Calu3 (cell line): ENCODE data around the gene SLC27A2. TPM values are rescaled to one million over a fixed set of nuclear protein-coding genes. Genes with fewer than 3 reads are reported as not detected.

ENCODE experiments used
- BruUV-seq: library from RNA; stranded (reverse); fragments of 400-500 nt; replicated peaks from 2 replicates; lab custom pipeline; 2021; lab: Mats Ljungman, UMichigan
- CTCF ChIA-PET: fragments of 300-600 bp; sonication (Branson Sonifier 250); formaldehyde crosslinking; loops from one replicate; lab custom pipeline; 2022; ENCODE audit warnings: antibody characterized with exemption; lab: Charles Lee
- DNase-seq: peaks from one replicate; pipeline ENCODE4 v3.0.0; 2022
- H3K27ac Mint-ChIP-seq: one replicate; pipeline ENCODE4 v1.8.0; 2022; ENCODE audit warnings: mixed read lengths; ENCODE audit not compliant: unreplicated experiment
- H3K27me3 Mint-ChIP-seq: one replicate; pipeline ENCODE4 v1.8.0; 2022; ENCODE audit warnings: mixed read lengths; ENCODE audit not compliant: unreplicated experiment
- H3K36me3 Mint-ChIP-seq: one replicate; pipeline ENCODE4 v1.8.0; 2022; ENCODE audit warnings: mild to moderate bottlenecking, moderate library complexity, mixed read lengths; ENCODE audit not compliant: insufficient read depth, unreplicated experiment
- H3K4me1 Mint-ChIP-seq: one replicate; pipeline ENCODE4 v1.8.0; 2022; ENCODE audit warnings: mild to moderate bottlenecking, low read depth, mixed read lengths; ENCODE audit not compliant: unreplicated experiment
- H3K4me3 Mint-ChIP-seq: one replicate; pipeline ENCODE4 v1.8.0; 2022; ENCODE audit warnings: mild to moderate bottlenecking, low read depth, moderate library complexity, mixed read lengths; ENCODE audit not compliant: unreplicated experiment
- H3K9me3 Mint-ChIP-seq: one replicate; pipeline ENCODE4 v1.8.0; 2022; ENCODE audit warnings: low read depth, mixed read lengths; ENCODE audit not compliant: unreplicated experiment
- intact Hi-C: fragments of 100-400 bp; cut with micrococcal nuclease; formaldehyde crosslinking; loops from one replicate; pipeline ENCODE4 v1.10.0; 2022; ENCODE audit not compliant: unreplicated experiment
- total RNA-seq: library from RNA; stranded (reverse); gene quantifications from 2 replicates; pipeline ENCODE4 v1.2.3, GENCODE V29; 2022
- TF ChIP-seq, protein P1 (sequence below): fragments of 200-600 bp; IDR thresholded peaks from one replicate; pipeline ENCODE4 v1.8.0; 2022; ENCODE audit warnings: antibody characterized with exemption; ENCODE audit not compliant: unreplicated experiment

Gene SLC27A2
- total RNA-seq, 1 experiment from 2014 or later = 13.1 TPM

DNA sequence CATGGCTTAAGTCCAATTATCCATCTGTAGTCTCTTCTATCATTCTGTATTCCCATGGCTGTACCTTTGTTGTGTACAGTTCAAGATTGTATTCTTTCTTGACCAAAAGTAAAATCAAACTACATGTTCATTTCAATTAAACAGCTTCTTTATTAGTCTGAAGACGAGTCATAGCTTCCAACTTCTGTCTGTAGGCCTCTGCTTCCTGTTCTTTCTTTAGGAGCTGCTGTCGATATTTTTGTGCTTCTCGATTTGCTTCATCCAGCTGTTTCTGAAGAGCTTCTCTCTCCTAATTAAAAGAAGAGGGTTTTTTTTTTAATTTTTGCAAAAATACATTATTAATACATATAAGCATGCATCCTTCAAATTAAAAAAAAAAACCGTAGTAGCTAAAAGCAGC is 96.5 kb downstream of the SLC27A2 start:
- H3K27ac Mint-ChIP-seq = no peak overlapping the region
- CTCF ChIA-PET = no interaction called here
- no TSS peak for BruUV-seq
- no peak overlapping the region for H3K4me3 Mint-ChIP-seq
- no peaks in the 10 kb centered on the region for H3K9me3 Mint-ChIP-seq
- no peak for DNase-seq
- H3K4me1 Mint-ChIP-seq = no peaks in the 10 kb centered on the region
- H3K36me3 Mint-ChIP-seq = no peaks in the 10 kb centered on the region
- no peaks in the 10 kb centered on the region for H3K27me3 Mint-ChIP-seq
- TF ChIP-seq, protein P1, sequence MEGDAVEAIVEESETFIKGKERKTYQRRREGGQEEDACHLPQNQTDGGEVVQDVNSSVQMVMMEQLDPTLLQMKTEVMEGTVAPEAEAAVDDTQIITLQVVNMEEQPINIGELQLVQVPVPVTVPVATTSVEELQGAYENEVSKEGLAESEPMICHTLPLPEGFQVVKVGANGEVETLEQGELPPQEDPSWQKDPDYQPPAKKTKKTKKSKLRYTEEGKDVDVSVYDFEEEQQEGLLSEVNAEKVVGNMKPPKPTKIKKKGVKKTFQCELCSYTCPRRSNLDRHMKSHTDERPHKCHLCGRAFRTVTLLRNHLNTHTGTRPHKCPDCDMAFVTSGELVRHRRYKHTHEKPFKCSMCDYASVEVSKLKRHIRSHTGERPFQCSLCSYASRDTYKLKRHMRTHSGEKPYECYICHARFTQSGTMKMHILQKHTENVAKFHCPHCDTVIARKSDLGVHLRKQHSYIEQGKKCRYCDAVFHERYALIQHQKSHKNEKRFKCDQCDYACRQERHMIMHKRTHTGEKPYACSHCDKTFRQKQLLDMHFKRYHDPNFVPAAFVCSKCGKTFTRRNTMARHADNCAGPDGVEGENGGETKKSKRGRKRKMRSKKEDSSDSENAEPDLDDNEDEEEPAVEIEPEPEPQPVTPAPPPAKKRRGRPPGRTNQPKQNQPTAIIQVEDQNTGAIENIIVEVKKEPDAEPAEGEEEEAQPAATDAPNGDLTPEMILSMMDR = no peak
- intact Hi-C loops = no loop called here

DNA sequence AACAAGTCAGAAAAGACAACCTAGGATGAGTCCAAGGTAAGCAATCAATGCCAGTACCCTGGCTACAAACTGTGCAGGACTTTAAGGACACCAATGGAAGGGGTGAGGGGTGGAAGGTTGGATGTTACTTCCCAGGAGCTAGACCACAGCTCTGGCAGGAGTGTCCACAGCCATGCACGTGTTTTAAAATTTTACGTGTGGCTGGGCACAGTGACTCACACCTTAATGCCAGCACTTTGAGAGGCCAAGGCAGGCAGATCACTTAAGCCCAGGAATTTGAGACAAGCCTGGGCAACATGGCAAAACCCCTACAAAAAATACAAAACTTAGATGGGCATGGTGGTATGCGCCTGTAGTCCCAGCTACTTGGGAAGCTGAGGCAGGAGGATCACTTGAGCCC is 98.3 kb downstream of the SLC27A2 start:
- no peak overlapping the region for H3K4me3 Mint-ChIP-seq
- no peaks in the 10 kb centered on the region for H3K27me3 Mint-ChIP-seq
- CTCF ChIA-PET = no interaction called here
- no peaks in the 10 kb centered on the region for H3K4me1 Mint-ChIP-seq
- DNase-seq = no peak
- no peaks in the 10 kb centered on the region for H3K9me3 Mint-ChIP-seq
- no peak overlapping the region for H3K27ac Mint-ChIP-seq
- TF ChIP-seq, protein P1 = no peak
- intact Hi-C loops = no loop called here
- H3K36me3 Mint-ChIP-seq = no peaks in the 10 kb centered on the region
- no TSS peak for BruUV-seq

DNA sequence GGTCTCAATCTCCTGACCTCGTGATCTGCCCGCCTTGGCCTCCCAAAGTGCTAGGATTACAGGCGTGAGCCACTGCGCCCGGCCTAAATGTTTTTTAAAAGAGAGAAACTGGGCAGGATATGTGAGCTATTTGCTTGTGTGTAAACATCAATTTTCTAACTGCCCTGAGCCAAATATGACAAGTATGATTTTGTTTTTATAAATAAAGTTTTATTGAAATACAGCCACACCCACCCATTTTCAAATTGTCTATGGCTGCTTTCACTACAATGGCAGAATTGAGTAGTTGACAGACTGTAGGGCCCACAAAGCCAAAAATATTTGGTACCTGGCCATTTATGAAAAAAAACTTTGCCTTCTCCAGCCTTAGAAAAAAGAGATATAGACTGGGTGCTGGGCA is 99.4 kb downstream of the SLC27A2 start:
- DNase-seq = no peak
- TF ChIP-seq, protein P1 = no peak
- intact Hi-C loops = no loop called here
- Mint-ChIP-seq H3K27me3 (no peaks in the 10 kb centered on the region), H3K27ac (no peak overlapping the region), H3K4me1 (no peaks in the 10 kb centered on the region), H3K9me3 (no peaks in the 10 kb centered on the region), H3K36me3 (no peaks in the 10 kb centered on the region), H3K4me3 (no peak overlapping the region)
- no TSS peak for BruUV-seq
- CTCF ChIA-PET = no interaction called here

Other genes starting within 250 kb of the SLC27A2 start
- gene ATP8B4, start 63.0 kb upstream of the SLC27A2 start, total RNA-seq = 0.24 and 0.61 TPM in 2 replicates
- not detected in 2 replicates for gene HDC, start 83.5 kb downstream of the SLC27A2 start, total RNA-seq
- 25.6 and 33.0 TPM in 2 replicates for gene GABPB1, start 173.0 kb downstream of the SLC27A2 start, total RNA-seq
- gene USP8, start 242.2 kb downstream of the SLC27A2 start, total RNA-seq = 72.4 and 73.2 TPM in 2 replicates